ENCODE results near the gene CRX. TPM values are rescaled to one million over a fixed set of nuclear protein-coding genes. Genes with fewer than 3 reads are reported as not detected.

Gene CRX
- polyA plus RNA-seq, 2 of the 4 experiments (the other 2 are of a cell fraction), result not detected

GRCh38 chr19:47778049-47778953 lies 43.4 kb upstream of the CRX start, which contains the start of gene SELENOW (continued):
- TF ChIP-seq ELK1 (IDR thresholded peaks at IDR 0.05; ENCODE audit: low read depth, low read length), result no peak
- no peak for TF ChIP-seq ZFP36 (IDR thresholded peaks at IDR 0.05; ENCODE audit: borderline replicate concordance, partially characterized antibody)
- TF ChIP-seq CHD2 (IDR thresholded peaks at IDR 0.05; ENCODE audit: low read length, partially characterized antibody), result no peak
- peak; percentile 80 for TF ChIP-seq MAX (IDR thresholded peaks at IDR 0.05)
- peak; percentile 82 for TF ChIP-seq BHLHE40 (IDR thresholded peaks at IDR 0.05; ENCODE audit: low read depth, low read length)
- TF ChIP-seq USF2 (IDR thresholded peaks at IDR 0.05), result no peak
- no peak for TF ChIP-seq ZC3H11A (IDR thresholded peaks at IDR 0.05)

- H3K4me3 ChIP-seq, result peak overlapping the region; percentile 79
- H3K4me2 ChIP-seq, result peak overlapping the region; percentile 90
- WGBS (ENCODE audit: missing lambda C conversion rate), result 3% methylated on average over 20 of the region's 20 CpGs
- TF ChIP-seq ESRRA (IDR thresholded peaks at IDR 0.05; ENCODE audit: borderline replicate concordance, low read length), result no peak
- no peak for TF ChIP-seq ELK1 (IDR thresholded peaks at IDR 0.05; ENCODE audit: low read depth, low read length)
- TF ChIP-seq CBX8 (IDR thresholded peaks at IDR 0.05), result no peak
- TF ChIP-seq PBX3 (IDR thresholded peaks at IDR 0.05), result no peak
- no peak for TF ChIP-seq MAFK (IDR thresholded peaks at IDR 0.05; ENCODE audit: partially characterized antibody)
- no peak for TF ChIP-seq CTCF (IDR thresholded peaks at IDR 0.05)
- no peak for TF ChIP-seq RNF2 (IDR thresholded peaks at IDR 0.05; ENCODE audit: borderline replicate concordance, low read depth)
- no peak for TF ChIP-seq GATA3 (IDR thresholded peaks at IDR 0.05; ENCODE audit: borderline replicate concordance)
- no peak for TF ChIP-seq HDAC2 (IDR thresholded peaks at IDR 0.05)
- TF ChIP-seq KDM1A (IDR thresholded peaks at IDR 0.05; ENCODE audit: low read depth), result no peak
- no peak for TF ChIP-seq FOSL2 (IDR thresholded peaks at IDR 0.05)
- no peak for TF ChIP-seq FOSL2 (CRISPR knock-in tag; IDR thresholded peaks at IDR 0.05)
- TF ChIP-seq HEYL (CRISPR knock-in tag; IDR thresholded peaks at IDR 0.05), result no peak
- TF ChIP-seq POLR2AphosphoS2 (conservative IDR thresholded peaks at IDR 0.05; ENCODE audit: low read length), result no peak
- TF ChIP-seq EHMT2 (IDR thresholded peaks at IDR 0.05; ENCODE audit: low read depth), result no peak
- no peak for TF ChIP-seq JUN (IDR thresholded peaks at IDR 0.05)
- no peak for TF ChIP-seq TFCP2L1 (CRISPR knock-in tag; IDR thresholded peaks at IDR 0.05)
- no peak for TF ChIP-seq CEBPB (IDR thresholded peaks at IDR 0.05)
- DNase-seq (ENCODE audit: low read depth in 1 of 2, low spot score in 1 of 2) (no peak), ATAC-seq (peak; percentile 10 to 19; a peak in 3 of 6 replicates), FAIRE-seq (no peak)
- ChIA-PET POLR2A (no interaction called here), CTCF (interaction anchor here (1.1 to 4.6 kb wide), 3 partner anchors 9 to 66 kb away, joined by 4 to 41 read pairs (median 12); partner anchors contain the start of gene EHD2)
- H3K9me3 ChIP-seq, result no peaks in the 10 kb centered on the region
- H3K27ac ChIP-seq, result peak overlapping the region; percentile 90 to 94
- peaks cover 16% of the 10 kb centered on the region for H3K4me1 ChIP-seq
Observed at GRCh38 chr19:47778954-47779351, 42.8 kb upstream of the CRX start.

All from A549 (cell line).